Left renal pelvis (tissue), 4 donors: ENCODE data around the gene CCNY. TPM values are rescaled to one million over a fixed set of nuclear protein-coding genes. Genes with fewer than 3 reads are reported as not detected.

Experiments used
- DNase-seq, 4 donors: peaks; one replicate each; pipeline ENCODE4 v3.0.0-alpha.2; 2013; ENCODE audit warnings: low read depth in 4 of 4, low spot score in 3 of 4
- polyA plus RNA-seq, 4 donors: library from polyadenylated mRNA; unstranded; fragments of 120-200 nt; gene quantifications; one replicate each; pipeline ENCODE4 v1.2.1, GENCODE V29; 2013; ENCODE audit not compliant: insufficient read length in 4 of 4

Gene CCNY
- polyA plus RNA-seq, 4 donors = 91.7 to 114 (median 110) TPM

- no peak for DNase-seq
These were observed 271.4 kb downstream of the CCNY start for GRCh38 chr10:35607475-35608327.

- DNase-seq = no peak
These were observed 272.0 kb downstream of the CCNY start for GRCh38 chr10:35608328-35608672.

- no peak for DNase-seq
These were observed 275.4 kb downstream of the CCNY start for GRCh38 chr10:35611750-35612149.

GRCh38 chr10:35612385-35613106 is 276.2 kb downstream of the CCNY start:
- no peak for DNase-seq

- no peak for DNase-seq
These were observed 276.8 kb downstream of the CCNY start for GRCh38 chr10:35613107-35613440.

GRCh38 chr10:35613597-35614226 is 277.4 kb downstream of the CCNY start:
- DNase-seq = no peak

- DNase-seq = no peak
These were observed 278.0 kb downstream of the CCNY start for GRCh38 chr10:35614312-35614711.

Other genes starting within 250 kb of the CCNY start
- gene CUL2, start 246.2 kb upstream of the CCNY start, polyA plus RNA-seq = 10 to 100 TPM; 37.1 to 50.5 (median 41.0) TPM
- 100 to 1,000 TPM in 1 of 4 donors, 10 to 100 TPM in 3; 33.3 to 104 (median 48.5) TPM for gene CREM, start 209.7 kb upstream of the CCNY start, polyA plus RNA-seq